Thymus (tissue), 11 donors: ENCODE data around the gene KIAA1191. TPM values are rescaled to one million over a fixed set of nuclear protein-coding genes. Genes with fewer than 3 reads are reported as not detected.

ENCODE experiments used
- DNase-seq, 9 donors: peaks; one replicate each; pipeline ENCODE4 v3.0.0-alpha.2; 2013; ENCODE audit warnings: low spot score in 9 of 9, low read depth in 6 of 9, missing footprints in 1 of 9
- H3K27ac ChIP-seq, 2 donors: one replicate each; pipeline ENCODE4 v1.5.1; 2013; ENCODE audit warnings: control low read depth in 1 of 2, low read depth in 1 of 2, low read length in 1 of 2, mild to moderate bottlenecking in 1 of 2, moderate library complexity in 1 of 2
- H3K27me3 ChIP-seq, 2 donors: one replicate each; pipeline ENCODE4 v1.5.1; 2013; ENCODE audit warnings: low read length in 1 of 2; ENCODE audit not compliant: control insufficient read depth in 2 of 2, insufficient read depth in 1 of 2
- H3K36me3 ChIP-seq, 2 donors: one replicate each; pipeline ENCODE4 v1.5.1; 2013; ENCODE audit warnings: low read length in 1 of 2, mild to moderate bottlenecking in 1 of 2, moderate library complexity in 1 of 2; ENCODE audit not compliant: control insufficient read depth in 2 of 2, insufficient read depth in 2 of 2
- H3K4me1 ChIP-seq, 2 donors: one replicate each; pipeline ENCODE4 v1.5.1; 2013; ENCODE audit warnings: low read length in 2 of 2; ENCODE audit not compliant: control insufficient read depth in 2 of 2, insufficient read depth in 2 of 2
- H3K4me3 ChIP-seq, 2 donors: one replicate each; pipeline ENCODE4 v1.5.1; 2013; ENCODE audit warnings: low read length in 2 of 2, control low read depth in 1 of 2, mild to moderate bottlenecking in 1 of 2
- H3K9me3 ChIP-seq, 2 donors: one replicate each; pipeline ENCODE4 v1.5.1; 2013; ENCODE audit warnings: low read length in 1 of 2, mild to moderate bottlenecking in 1 of 2; ENCODE audit not compliant: control insufficient read depth in 2 of 2, insufficient read depth in 1 of 2
- WGBS: extraction: QIAGEN DNeasy Blood & Tissue Kit; methylation state at CpG from one replicate; pipeline ENCODE4 v1.1.7; 2013; 5-methylcytosine and 5-hydroxymethylcytosine counted together
- polyA plus RNA-seq: library from polyadenylated mRNA; stranded (reverse); fragments of 200-250 nt; gene quantifications from one replicate; pipeline ENCODE4 v1.2.3, GENCODE V29; 2013
- total RNA-seq: library from RNA; stranded (reverse); fragments of 120-200 nt; gene quantifications from one replicate; pipeline ENCODE4 v1.2.4, GENCODE V29; 2013
- donor health status: healthy.

The KIAA1191 gene
- total and polyA plus RNA-seq, 2 donors: 36.4 to 56.0 TPM

DNA sequence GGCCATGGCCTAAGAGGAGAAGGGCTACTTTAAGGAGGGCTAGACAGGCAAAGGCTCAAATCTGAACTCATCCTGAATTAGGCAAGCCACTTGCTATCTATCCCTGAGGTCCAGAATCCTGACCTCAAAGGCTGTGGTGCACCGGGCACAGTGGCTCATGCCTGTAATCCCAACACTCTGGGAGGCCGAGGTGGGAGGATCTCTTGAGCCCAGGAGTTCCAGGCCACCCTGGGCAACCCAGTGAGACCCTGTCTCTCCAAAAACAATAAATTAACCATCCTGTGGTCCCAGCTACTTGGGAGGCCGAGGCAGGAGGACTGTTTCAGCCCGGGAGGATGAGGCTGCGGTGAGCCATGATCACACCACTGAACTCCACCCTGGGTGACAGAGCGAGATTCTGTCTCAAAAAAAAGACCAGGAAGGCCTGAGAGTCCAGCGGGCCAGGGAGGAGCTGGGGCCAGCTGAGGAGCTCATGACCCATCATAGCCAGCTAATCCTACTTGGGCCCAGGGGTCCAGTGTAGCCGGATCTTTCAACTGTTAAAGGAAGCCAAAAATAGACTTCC lies 22.9 kb upstream of the KIAA1191 start:
- Histone ChIP-seq H3K27ac (no peak overlapping the region), H3K36me3 (peaks cover 37 to 53% of the 10 kb centered on the region in 2 donors), H3K27me3 (no peaks in the 10 kb centered on the region), H3K4me3 (no peak overlapping the region), H3K4me1 (peaks cover 7 to 18% of the 10 kb centered on the region in 2 donors), H3K9me3 (peaks cover 0 to 7% of the 10 kb centered on the region in 2 donors)
- 97% methylated on average over 8 of the region's 8 CpGs for WGBS
- DNase-seq: no peak

DNA sequence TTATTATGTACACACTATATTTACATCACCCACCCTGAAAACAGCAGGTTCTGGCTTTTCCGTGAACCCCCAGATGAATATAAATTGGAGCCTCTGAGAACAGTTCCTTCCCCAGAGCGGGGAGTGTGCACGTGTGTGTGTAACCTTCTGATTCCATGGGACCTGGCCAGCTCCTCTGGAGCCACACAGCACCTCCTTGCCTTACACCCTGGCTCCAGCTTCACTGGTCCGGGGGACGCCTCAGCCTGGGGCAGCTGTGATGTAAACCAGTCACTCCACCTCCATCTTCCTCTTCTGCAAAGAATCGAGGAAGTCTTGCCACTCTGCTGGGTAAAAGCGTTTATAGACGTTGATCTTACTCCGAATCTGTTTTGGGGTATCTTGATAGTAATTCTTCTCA lies 22.4 kb upstream of the KIAA1191 start:
- peaks cover 7 to 16% of the 10 kb centered on the region in 2 donors for H3K4me1 ChIP-seq
- no peak for DNase-seq
- 94% methylated on average over 9 of the region's 9 CpGs for WGBS

DNA sequence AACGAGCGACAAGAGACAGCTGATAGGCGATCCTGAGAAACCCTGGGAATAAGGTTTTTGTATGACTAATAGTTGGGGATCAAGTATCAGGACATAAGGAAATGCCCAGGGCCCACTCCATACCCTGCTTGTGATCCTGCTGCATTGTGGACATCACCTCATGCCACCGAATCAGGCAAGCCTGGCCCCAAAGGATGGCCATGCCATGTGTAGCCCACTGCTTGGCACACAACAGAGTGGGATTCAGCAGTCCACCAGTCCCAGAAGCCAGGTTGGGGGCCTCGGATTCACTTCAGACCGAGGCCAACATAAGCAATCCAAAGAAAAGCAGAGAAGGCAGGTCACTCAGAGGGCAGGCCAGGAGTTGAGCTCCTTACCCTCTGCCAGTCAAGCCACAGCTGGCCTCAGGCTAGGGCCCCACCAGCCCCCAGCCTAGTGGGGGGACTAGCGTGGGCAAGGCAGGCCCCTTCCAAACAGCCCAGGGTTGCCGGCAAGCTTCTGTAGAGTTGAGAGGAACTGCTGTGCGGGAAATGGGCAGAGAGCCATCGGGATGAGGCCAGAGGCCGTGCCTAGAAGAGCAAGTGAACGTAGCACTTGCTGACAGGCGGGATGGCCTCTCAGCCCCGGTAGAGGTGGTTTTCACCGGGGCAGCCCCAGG lies 21.8 kb upstream of the KIAA1191 start:
- Histone ChIP-seq H3K4me3 (no peak overlapping the region), H3K4me1 (peaks cover 7 to 16% of the 10 kb centered on the region in 2 donors), H3K9me3 (peaks cover 0 to 3% of the 10 kb centered on the region in 2 donors), H3K27me3 (no peaks in the 10 kb centered on the region), H3K36me3 (peaks cover 37 to 53% of the 10 kb centered on the region in 2 donors), H3K27ac (no peak overlapping the region)
- WGBS: 92% methylated on average over 15 of the region's 15 CpGs
- DNase-seq: no peak

More for the DNA sequence above, 22.4 kb upstream of the KIAA1191 start:
- Histone ChIP-seq H3K27me3 (no peaks in the 10 kb centered on the region), H3K27ac (no peak overlapping the region), H3K4me3 (no peak overlapping the region), H3K9me3 (peaks cover 0 to 7% of the 10 kb centered on the region in 2 donors), H3K36me3 (peaks cover 37 to 53% of the 10 kb centered on the region in 2 donors)

DNA sequence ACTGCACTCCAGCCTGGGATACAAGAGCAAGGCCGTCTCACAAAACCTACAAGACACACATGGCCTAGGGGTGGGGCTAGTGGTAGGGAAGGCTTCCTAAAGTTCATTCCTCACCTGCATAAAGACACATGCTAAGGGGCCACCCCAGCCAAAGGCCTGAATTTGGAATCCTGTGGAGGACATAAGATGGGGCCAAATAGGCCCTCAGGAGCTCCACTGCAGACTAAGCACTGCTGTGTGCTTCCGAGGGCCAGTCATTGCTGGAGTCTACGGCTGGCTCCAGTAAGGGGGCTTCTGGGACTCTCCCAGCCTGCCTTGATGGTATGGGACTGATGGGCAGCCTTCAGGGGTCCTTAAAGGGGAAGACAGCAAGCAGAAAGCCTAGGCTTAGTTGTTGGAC lies 21.2 kb upstream of the KIAA1191 start:
- Histone ChIP-seq H3K27ac (no peak overlapping the region), H3K4me3 (no peak overlapping the region), H3K9me3 (no peaks in the 10 kb centered on the region), H3K27me3 (no peaks in the 10 kb centered on the region), H3K36me3 (peaks cover 37 to 53% of the 10 kb centered on the region in 2 donors), H3K4me1 (peaks cover 7 to 11% of the 10 kb centered on the region in 2 donors)
- no peak for DNase-seq
- WGBS: 83% methylated on average over 3 of the region's 3 CpGs

DNA sequence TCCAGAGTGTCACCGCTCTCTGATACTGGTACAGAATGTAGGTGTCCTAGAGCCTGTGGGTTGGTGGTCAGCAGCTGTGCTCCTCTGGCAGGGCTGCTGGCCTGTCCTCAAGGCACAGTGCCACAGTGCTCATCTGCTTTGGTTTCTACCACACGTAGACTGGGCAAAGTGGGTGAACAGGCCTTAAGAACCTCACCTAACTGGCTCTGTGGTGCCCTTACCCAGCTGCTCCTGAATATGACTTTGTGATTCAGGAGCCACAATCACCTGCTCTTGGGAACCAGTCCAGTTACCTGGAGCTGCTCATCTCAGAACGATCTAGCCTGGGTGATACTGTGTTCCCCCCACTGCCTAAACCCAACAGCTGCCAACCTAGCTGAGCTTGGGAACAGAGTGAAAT lies 20.4 kb upstream of the KIAA1191 start:
- Histone ChIP-seq H3K4me3 (no peak overlapping the region), H3K27ac (no peak overlapping the region), H3K27me3 (no peaks in the 10 kb centered on the region), H3K36me3 (peaks cover 37 to 53% of the 10 kb centered on the region in 2 donors), H3K9me3 (no peaks in the 10 kb centered on the region), H3K4me1 (peaks cover under 1 to 4% of the 10 kb centered on the region in 2 donors)
- 98% methylated on average over 3 of the region's 3 CpGs for WGBS
- DNase-seq: no peak

DNA sequence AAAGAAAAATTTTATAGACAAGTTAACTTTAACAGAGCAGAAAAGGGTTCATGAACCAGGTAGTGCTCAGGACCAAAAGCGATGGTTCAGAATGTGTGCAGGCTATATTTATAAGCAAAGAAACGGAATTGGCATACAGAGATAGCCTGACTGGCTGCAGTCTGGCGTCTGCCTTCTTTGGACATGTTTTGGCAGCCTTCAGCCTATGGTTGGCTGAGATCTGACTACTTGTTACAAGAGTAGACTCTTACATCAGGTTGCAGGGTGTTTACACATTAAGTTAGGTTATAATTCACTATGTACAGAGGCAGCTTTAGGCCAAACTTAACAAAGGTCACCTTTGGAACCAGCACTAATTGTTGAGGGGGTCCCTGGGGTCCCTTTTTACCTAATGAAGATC lies 19.9 kb upstream of the KIAA1191 start:
- Histone ChIP-seq H3K4me3 (no peak overlapping the region), H3K27me3 (no peaks in the 10 kb centered on the region), H3K36me3 (peaks cover 37 to 51% of the 10 kb centered on the region in 2 donors), H3K27ac (no peak overlapping the region), H3K4me1 (no peaks in the 10 kb centered on the region), H3K9me3 (no peaks in the 10 kb centered on the region)
- no peak for DNase-seq
- WGBS: 96% methylated on average over 3 of the region's 3 CpGs

DNA sequence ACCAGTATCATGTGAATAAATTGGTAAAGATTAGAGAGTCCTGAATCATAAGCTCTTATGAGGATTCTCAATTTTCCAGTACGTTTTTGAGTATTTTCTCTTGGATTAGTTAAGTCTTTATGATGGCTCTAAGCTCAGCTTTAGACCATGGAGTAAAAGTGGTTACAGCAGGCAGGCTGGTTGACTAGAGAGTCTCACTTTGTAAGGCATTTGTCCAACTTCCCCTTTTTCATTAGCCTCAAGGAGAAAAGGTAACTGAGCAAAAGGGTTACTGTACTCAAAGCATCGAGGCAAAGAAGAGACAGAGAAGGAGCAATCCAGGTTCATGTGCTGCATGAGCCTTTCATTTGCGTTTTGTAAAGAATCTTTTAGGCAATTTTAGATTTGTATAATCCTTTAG lies 18.3 kb upstream of the KIAA1191 start:
- no peak for DNase-seq
- no peak overlapping the region for H3K4me3 ChIP-seq
- 62% methylated on average over 3 of the region's 3 CpGs for WGBS
- H3K4me1 ChIP-seq: no peaks in the 10 kb centered on the region
- no peaks in the 10 kb centered on the region for H3K27me3 ChIP-seq
- H3K27ac ChIP-seq: no peak overlapping the region
- H3K9me3 ChIP-seq: no peaks in the 10 kb centered on the region
- peaks cover 29 to 36% of the 10 kb centered on the region in 2 donors for H3K36me3 ChIP-seq

DNA sequence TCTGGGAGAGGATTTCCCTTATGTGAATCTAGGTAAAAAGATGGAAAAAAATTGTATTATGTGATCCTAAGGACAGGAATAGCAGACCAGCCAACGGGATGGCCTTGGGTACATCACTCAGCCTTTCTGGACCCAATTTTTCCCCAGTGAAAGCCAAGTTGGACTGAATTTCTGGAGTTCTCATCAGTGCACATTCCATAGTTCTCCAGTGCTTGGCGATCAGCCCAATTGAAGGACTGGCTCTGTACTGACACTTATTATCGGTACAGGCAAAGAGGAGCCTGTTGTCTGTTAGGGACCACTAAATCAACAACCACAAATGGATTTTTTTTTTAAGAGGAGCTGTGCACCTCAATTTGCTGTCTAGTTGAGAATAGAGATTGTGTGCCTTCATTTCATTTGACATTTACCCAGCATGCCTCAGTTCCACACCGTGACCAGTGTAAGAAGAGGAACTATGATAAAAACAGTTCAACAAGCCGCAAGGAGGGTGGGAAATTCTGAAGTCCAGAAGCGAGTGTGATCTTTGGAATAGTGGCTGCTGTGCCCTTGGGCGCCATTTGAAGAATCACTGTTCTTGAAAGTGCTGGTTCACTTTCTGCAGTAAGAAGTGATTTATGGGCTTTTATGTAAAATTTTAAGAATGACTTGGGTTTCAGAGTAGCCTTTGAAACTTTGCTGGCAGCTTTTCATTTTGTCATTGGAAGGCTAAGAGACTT lies 11.7 kb upstream of the KIAA1191 start:
- no peak overlapping the region for H3K27ac ChIP-seq
- H3K36me3 ChIP-seq: peaks cover 3 to 8% of the 10 kb centered on the region in 2 donors
- no peak for DNase-seq
- H3K4me3 ChIP-seq: no peak overlapping the region
- H3K27me3 ChIP-seq: no peaks in the 10 kb centered on the region
- H3K4me1 ChIP-seq: no peaks in the 10 kb centered on the region
- 80% methylated on average over 7 of the region's 7 CpGs for WGBS
- no peaks in the 10 kb centered on the region for H3K9me3 ChIP-seq
